Ramos (cell line): ENCODE measurements around the gene ACOX3.
"Not testable (repeated sequence)": the region's sequence is repeated elsewhere in the genome, so short reads cannot be mapped to it uniquely, and the experiment has no call there.

Experiments
- in situ Hi-C: fragments of 300-500 bp; cut with MboI; formaldehyde crosslinking; loops from one replicate; pipeline ENCODE4 v1.14.3; 2022; ENCODE audit warnings: low sequenced_read_pairs; ENCODE audit not compliant: unreplicated experiment

Gene ACOX3

GRCh38 chr4:8407756-8408155 is 32.8 kb downstream of the ACOX3 start:
- in situ Hi-C loops = no loop called here

DNA sequence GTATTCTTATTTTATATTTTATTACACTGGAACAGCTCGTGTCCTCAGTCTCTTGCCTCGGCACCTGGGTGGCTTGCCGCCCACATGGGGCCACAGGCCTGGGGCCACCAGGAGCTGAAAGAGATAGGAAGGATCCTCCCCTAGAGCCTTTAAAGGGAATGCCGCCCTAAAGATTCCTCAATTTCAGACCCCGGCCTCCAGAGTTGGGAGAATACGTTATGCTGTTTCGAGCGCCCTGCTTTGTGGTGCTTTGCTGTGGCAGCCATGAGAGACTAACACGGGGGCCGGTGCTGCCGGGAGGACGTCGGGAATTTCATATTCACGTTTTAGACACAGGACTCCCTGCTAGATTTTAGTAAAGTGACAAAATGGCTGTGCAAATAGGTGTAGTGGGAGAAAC is 33.2 kb downstream of the ACOX3 start:
- in situ Hi-C loops = no loop called here

- in situ Hi-C loops = not testable (repeated sequence)
These were observed 33.6 kb downstream of the ACOX3 start for GRCh38 chr4:8406887-8407286.

GRCh38 chr4:8405516-8405875 is 35.0 kb downstream of the ACOX3 start:
- in situ Hi-C loops = no loop called here

GRCh38 chr4:8404791-8405515 is 35.6 kb downstream of the ACOX3 start:
- in situ Hi-C loops = loop anchor here (5.0 kb wide), 2 partner anchors 163 to 228 kb away; no protein-coding TSS in a partner anchor

GRCh38 chr4:8403976-8404375 is 36.5 kb downstream of the ACOX3 start:
- in situ Hi-C loops = loop anchor here (5.0 kb wide), 2 partner anchors 162 to 227 kb away; no protein-coding TSS in a partner anchor

DNA sequence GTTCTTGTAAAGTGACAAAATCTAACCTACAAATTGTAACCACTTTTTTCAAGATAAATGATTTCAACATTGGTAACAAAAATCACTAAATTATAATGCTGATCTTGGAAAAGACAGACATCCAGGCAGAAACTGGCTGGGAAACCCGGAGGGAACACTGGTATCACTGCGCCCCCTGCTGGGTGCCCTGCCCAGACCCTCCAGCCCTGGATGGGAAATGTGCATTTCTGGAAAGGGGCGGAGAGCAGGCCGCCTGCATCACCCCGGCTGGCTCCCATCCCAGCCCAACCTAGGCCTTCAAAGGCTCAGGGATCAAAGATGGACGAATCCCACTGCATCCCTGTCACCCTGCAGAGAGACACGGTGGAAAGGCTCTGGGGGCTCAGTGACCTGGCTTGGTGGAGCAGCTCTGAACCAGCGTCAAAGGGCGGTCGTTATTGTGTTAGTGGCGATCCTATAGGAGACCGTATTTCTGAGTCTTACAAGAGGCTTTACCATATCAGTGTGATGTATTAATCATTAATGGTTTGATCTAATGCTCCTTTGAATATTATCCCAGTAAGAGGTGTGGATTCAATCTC is 37.3 kb downstream of the ACOX3 start:
- in situ Hi-C loops = loop anchor here (5.0 kb wide), 2 partner anchors 161 to 226 kb away; no protein-coding TSS in a partner anchor

- in situ Hi-C loops = loop anchor here (5.0 kb wide), 2 partner anchors 160 to 225 kb away; no protein-coding TSS in a partner anchor
These were observed 37.9 kb downstream of the ACOX3 start for GRCh38 chr4:8402640-8403039.

GRCh38 chr4:8402181-8402597 is 38.3 kb downstream of the ACOX3 start:
- in situ Hi-C loops = loop anchor here (5.0 kb wide), 2 partner anchors 160 to 225 kb away; no protein-coding TSS in a partner anchor

GRCh38 chr4:8401665-8402064 is 38.9 kb downstream of the ACOX3 start:
- in situ Hi-C loops = loop anchor here (5.0 kb wide), 2 partner anchors 159 to 224 kb away; no protein-coding TSS in a partner anchor

GRCh38 chr4:8400632-8401325 is 39.7 kb downstream of the ACOX3 start:
- in situ Hi-C loops = loop anchor here (5.0 kb wide), 2 partner anchors 158 to 223 kb away; no protein-coding TSS in a partner anchor

DNA sequence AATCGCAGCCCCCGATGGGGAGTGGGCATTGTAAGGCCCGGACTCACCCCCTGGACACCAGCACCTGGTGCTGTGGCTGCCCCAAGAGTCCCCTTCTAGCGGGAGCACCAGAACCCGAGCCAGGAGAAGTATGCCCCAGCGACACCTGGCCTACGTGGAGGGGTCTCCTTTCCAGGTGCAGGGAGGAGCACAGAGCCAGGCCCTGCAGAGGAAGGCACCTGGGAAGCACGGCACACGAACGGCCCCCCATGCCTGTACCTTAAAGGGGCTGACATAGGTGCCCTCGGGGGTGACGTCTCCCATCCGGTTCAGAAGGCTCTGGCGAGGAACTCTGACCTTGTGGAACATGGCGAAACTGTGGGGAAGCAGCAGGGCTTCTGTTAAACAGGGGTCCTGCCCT is 41.2 kb downstream of the ACOX3 start:
- in situ Hi-C loops = no loop called here

DNA sequence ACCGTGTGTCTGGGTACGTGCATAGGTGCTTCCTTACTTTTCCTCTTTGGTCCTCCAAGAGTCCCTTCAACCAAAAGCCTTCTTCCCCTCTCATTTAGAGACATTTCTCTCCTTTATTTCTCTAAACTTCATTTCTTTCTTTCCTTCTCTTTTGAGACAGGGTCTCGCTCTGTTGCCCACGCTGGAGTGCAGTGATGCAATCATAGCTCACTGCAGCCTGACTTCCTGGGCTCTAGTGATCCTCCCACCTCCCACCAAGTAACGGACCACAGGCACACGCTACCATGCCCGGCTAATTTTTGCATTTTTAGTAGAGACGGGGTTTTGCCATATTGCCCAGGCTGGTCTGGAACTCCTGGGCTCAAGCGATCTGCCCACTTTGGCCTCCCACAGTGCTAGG is 42.2 kb downstream of the ACOX3 start:
- in situ Hi-C loops = no loop called here

DNA sequence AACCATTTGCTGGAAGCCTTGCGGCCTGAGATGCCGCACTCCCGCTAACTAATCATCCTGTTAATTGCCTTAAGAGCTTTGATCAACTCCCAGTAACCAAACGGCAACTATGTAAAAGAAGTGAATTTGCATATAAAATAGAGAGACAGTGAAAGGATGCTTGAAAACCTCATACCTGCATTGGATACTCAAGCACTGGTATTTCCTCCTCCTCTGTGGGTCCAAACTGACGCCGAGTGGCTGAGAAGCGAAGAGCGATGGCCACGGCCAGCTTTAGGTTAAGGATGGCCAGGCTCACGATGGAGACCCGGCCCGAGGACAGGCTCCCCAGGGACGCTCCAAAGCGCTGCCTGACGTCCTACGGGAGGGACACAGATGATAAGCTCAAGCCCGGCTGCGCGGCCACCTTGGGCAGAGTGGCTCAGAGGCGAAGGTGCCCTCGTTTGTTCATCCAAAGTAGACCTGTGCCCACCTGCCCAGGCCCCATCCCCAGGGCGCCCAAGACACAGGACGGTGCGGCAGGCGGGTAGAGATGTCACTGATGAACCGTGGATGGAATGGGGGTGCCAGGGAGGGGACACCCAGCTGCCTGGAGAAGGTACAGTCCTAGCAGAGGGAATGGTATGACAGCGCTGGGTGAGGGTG is 43.6 kb downstream of the ACOX3 start:
- in situ Hi-C loops = no loop called here

GRCh38 chr4:8395504-8396296 is 44.8 kb downstream of the ACOX3 start:
- in situ Hi-C loops = no loop called here

GRCh38 chr4:8394806-8395205 is 45.7 kb downstream of the ACOX3 start:
- in situ Hi-C loops = no loop called here

DNA sequence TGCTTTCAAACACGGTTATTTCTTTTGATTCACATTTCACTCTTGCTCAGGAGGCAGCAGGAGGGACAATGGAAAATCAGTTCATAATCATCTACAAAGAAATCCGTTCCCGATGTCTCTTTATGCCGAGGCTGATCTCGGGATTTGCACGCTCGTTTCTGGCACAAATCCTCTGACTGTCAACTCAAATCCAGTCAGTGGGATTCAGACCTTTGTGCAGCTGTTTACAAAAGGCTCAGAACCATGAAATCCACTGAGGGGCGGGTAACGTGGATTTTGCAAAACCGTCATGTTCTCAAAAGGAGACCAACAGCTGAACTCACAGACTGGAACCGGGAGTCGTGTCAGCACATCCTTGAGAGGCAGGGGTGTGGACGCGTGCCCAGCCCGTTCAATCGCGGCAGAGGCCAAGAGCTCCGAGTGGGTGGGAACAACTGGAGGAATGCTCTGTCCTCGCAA is 46.4 kb downstream of the ACOX3 start:
- in situ Hi-C loops = no loop called here

DNA sequence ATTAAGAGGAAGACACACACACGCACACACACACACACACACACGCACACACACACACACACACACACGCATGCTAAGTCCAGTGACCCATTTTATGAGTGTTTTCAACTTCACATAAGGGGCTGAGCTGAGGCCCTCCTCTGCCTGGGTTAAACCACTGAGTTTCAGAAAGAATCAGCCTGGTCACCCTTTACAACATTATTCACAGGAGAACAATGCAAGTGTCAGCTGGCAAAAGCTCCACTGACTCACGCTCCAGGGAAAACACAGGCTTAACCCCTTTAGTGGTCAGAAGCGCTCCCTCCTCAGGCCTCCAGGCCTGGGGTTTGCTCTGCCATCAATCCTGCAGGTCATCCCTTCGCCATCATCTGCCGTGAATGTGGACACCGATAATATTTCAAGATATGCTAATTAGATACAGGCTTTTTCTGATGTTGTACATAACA is 46.9 kb downstream of the ACOX3 start:
- in situ Hi-C loops = no loop called here

GRCh38 chr4:8392591-8393190 is 47.8 kb downstream of the ACOX3 start:
- in situ Hi-C loops = no loop called here
